Ascending aorta (tissue), 2 donors: Measurements from ENCODE around the gene GBP1. TPM values are rescaled to one million over a fixed set of nuclear protein-coding genes. Genes with fewer than 3 reads are reported as not detected.

Experiments used
- DNase-seq, 2 donors: peaks; one replicate each; pipeline ENCODE4 v3.0.0-alpha.2; 2019; ENCODE audit warnings: low spot score in 2 of 2
- H3K27ac ChIP-seq, 2 donors: fragments of 200-600 bp; sonication (generic); one replicate each; pipeline ENCODE4 v1.5.1; 2016 to 2017; ENCODE audit warnings: mild to moderate bottlenecking in 1 of 2
- H3K27me3 ChIP-seq: fragments of 200-600 bp; sonication (generic); one replicate; pipeline ENCODE4 v1.5.1; 2017
- H3K36me3 ChIP-seq, 2 donors: fragments of 200-600 bp; sonication (generic); one replicate each; pipeline ENCODE4 v1.5.1; 2016
- H3K4me1 ChIP-seq, 2 donors: fragments of 200-600 bp; sonication (generic); one replicate each; pipeline ENCODE4 v1.5.1; 2016 to 2017; ENCODE audit warnings: mild to moderate bottlenecking in 1 of 2
- H3K4me3 ChIP-seq, 2 donors: fragments of 200-600 bp; sonication (generic); one replicate each; pipeline ENCODE4 v1.5.1; 2016 to 2017; ENCODE audit warnings: mild to moderate bottlenecking in 1 of 2
- H3K9me3 ChIP-seq, 2 donors: fragments of 200-600 bp; sonication (generic); one replicate each; pipeline ENCODE4 v1.5.1; 2016
- intact Hi-C: fragments of 100-400 bp; cut with DNase I; formaldehyde crosslinking; loops from one replicate; pipeline ENCODE4 v1.15.1; 2023
- total RNA-seq: library from RNA; depleted of rRNA; stranded (reverse); fragments of >200 nt; gene quantifications from one replicate; pipeline ENCODE4 v1.1.0, GENCODE V29; 2016
- TF ChIP-seq, protein P1 (sequence below), 3 experiments: fragments of 200-600 bp in 2 of 3; fragments of 450-650 bp in 1 of 3; sonication (generic) in 2 of 3; IDR thresholded peaks; one replicate each; pipeline ENCODE4 v1.5.1; 2016 to 2019; ENCODE audit warnings: antibody characterized with exemption in 3 of 3, mild to moderate bottlenecking in 1 of 3, moderate library complexity in 1 of 3

The GBP1 gene
- total RNA-seq, 1 donor from 2014 or later, result 59.7 TPM

DNA sequence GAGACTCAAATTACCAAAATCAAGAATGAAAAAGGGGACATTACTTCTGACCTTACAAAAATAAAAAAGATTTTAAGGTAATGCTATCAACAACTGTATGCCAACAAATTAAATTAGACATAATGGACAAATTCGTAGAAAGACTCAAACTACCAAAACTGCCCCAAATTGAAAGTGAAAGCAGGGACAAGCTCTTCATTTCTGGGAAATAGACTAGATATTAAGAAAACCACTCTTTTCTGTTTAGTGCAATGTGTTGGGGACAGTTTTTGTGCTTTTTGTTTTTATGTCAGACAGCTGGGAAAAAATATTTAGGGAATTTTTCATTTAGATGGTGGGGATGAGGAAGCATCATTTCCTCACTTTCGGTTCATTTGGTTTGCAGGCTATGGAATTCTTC, 4.9 kb upstream of the GBP1 start:
- DNase-seq, result no peak
- H3K36me3 ChIP-seq, result no peaks in the 10 kb centered on the region
- intact Hi-C loops, result no loop called here

DNA sequence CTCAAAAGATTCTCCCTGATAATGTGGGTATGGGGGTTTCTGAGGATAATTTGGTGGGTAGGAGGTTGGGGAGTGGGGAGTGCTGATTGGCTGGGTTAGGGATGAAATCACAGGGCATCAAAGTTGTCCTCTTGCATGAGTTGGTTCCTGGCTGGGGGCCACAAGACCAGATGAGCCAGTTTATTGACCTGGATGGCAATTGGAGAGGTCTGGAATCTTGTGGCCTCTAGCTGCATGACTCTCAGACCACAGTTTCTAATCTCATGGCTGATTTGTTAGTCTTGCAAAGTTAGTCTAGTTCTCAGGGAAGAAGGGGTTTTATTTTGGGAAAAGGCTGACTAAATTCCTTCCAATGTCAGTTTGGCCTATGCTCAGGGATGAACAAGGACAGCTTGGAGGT, 3.3 kb upstream of the GBP1 start:
- no peaks in the 10 kb centered on the region for H3K27me3 ChIP-seq
- H3K9me3 ChIP-seq, result no peaks in the 10 kb centered on the region
- H3K4me1 ChIP-seq, result peaks cover 0 to 8% of the 10 kb centered on the region in 2 donors
- H3K36me3 ChIP-seq, result no peaks in the 10 kb centered on the region
- TF ChIP-seq, protein P1, sequence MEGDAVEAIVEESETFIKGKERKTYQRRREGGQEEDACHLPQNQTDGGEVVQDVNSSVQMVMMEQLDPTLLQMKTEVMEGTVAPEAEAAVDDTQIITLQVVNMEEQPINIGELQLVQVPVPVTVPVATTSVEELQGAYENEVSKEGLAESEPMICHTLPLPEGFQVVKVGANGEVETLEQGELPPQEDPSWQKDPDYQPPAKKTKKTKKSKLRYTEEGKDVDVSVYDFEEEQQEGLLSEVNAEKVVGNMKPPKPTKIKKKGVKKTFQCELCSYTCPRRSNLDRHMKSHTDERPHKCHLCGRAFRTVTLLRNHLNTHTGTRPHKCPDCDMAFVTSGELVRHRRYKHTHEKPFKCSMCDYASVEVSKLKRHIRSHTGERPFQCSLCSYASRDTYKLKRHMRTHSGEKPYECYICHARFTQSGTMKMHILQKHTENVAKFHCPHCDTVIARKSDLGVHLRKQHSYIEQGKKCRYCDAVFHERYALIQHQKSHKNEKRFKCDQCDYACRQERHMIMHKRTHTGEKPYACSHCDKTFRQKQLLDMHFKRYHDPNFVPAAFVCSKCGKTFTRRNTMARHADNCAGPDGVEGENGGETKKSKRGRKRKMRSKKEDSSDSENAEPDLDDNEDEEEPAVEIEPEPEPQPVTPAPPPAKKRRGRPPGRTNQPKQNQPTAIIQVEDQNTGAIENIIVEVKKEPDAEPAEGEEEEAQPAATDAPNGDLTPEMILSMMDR (IDR thresholded peaks at IDR 0.05), result no peak
- H3K27ac ChIP-seq, result no peak overlapping the region
- no peak overlapping the region for H3K4me3 ChIP-seq
- intact Hi-C loops, result no loop called here
- no peak for DNase-seq

More for the DNA sequence above, 4.9 kb upstream of the GBP1 start:
- H3K4me3 ChIP-seq, result peak overlapping the region; percentile 23 to 53
- H3K27me3 ChIP-seq, result no peaks in the 10 kb centered on the region
- peaks cover 0 to 6% of the 10 kb centered on the region in 2 donors for H3K4me1 ChIP-seq
- TF ChIP-seq, protein P1 (IDR thresholded peaks at IDR 0.05), result no peak
- peaks cover 0 to 3% of the 10 kb centered on the region in 2 donors for H3K9me3 ChIP-seq
- no peak overlapping the region for H3K27ac ChIP-seq

DNA sequence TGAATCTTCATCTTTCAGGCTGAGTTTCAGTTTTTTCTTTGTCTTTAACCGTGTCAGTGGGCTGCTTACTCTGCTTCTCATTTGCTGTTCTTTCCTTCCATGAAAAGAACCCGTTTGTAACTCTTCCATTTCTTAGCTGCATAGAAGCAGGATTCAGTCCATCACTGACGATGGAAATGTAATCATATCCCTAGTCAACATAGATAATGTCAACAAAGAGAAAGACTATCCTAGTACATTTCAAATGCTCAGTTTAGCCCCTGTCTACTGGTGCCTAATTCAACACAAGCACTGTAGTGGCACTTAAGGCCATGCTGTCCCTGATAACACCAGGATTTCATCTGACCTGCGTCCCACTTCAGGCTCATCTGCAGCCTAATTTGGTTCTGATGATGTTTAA, 376 bp downstream of the GBP1 start:
- Histone ChIP-seq H3K9me3 (no peaks in the 10 kb centered on the region), H3K36me3 (peaks cover 0 to 8% of the 10 kb centered on the region in 2 donors), H3K27ac (peak overlapping the region; percentile 72 to 85), H3K27me3 (no peaks in the 10 kb centered on the region), H3K4me3 (peak overlapping the region; percentile 54 to 69), H3K4me1 (peaks cover 4 to 26% of the 10 kb centered on the region in 2 donors)
- intact Hi-C loops, result loop anchor here (2.0 kb wide), 1 partner anchor 42 kb away; the partner anchor contains the start of gene GBP3
- DNase-seq, result no peak
- TF ChIP-seq, protein P1 (IDR thresholded peaks at IDR 0.05), result no peak

DNA sequence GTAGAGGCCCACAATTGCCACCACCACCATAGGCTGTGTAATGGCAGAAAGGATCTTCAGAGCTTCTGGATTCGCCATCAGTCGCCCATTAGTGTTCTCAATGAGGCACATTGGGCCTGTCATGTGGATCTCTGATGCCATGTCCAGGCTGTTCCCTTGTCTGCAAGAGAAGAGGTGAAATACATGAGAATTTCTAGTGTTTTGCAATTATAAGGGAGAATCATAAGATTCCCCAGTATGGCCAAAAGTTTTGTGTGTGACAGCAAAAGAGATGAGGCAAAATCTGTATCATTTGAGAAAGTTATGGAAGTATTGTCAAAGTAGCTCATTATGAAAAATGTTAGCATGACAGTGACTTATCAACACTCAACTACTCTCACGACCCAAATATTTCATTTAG, 1.9 kb downstream of the GBP1 start:
- TF ChIP-seq, protein P1 (IDR thresholded peaks at IDR 0.05), result no peak
- DNase-seq, result no peak
- H3K4me3 ChIP-seq, result peak overlapping the region; percentile 54 to 69
- no peaks in the 10 kb centered on the region for H3K27me3 ChIP-seq
- H3K36me3 ChIP-seq, result peaks cover 12 to 22% of the 10 kb centered on the region in 2 donors
- no peaks in the 10 kb centered on the region for H3K9me3 ChIP-seq
- intact Hi-C loops, result no loop called here
- peaks cover 4 to 26% of the 10 kb centered on the region in 2 donors for H3K4me1 ChIP-seq
- H3K27ac ChIP-seq, result peak overlapping the region; percentile 22 to 40

DNA sequence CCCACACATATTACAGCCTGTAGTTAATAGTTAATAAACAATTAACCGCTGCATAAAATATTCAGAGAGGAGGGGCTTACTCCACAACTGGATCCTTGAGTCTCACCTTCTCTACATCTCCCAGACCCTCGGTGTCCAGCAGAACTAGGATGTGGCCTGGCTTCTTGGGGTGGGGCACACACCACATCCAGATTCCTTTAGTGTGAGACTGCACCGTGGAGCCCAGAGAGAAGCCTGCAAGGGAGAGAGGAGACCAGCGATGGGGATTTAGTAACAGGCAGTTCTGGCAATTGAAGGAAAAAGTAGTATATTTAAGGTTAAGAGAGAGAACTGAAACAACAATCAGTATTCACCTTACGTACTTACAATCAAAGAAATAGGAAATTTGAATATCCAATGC, 4.9 kb downstream of the GBP1 start:
- Histone ChIP-seq H3K27ac (no peak overlapping the region), H3K9me3 (no peaks in the 10 kb centered on the region), H3K4me1 (peaks cover 4 to 21% of the 10 kb centered on the region in 2 donors), H3K4me3 (peak overlapping the region in 1 of 2 donors; percentile 4), H3K36me3 (peaks cover 37 to 52% of the 10 kb centered on the region in 2 donors), H3K27me3 (no peaks in the 10 kb centered on the region)
- no peak for DNase-seq
- intact Hi-C loops, result no loop called here
- TF ChIP-seq, protein P1 (IDR thresholded peaks at IDR 0.05), result no peak

DNA sequence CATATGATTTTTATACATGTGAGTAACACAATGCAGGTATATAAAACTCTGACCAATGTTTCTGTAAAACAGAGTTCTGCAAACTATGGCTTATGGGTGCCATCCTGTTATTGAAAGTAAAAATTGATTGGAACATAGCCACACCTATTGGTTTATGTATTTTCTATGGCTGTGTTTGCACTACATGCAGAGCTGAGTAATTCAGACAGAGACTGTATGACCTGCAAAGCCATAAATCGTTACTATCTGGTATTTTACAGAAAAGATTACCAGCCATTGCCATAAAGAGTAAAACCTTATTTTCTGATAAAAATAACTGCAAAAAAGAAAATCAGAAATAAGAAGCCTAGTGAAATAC, 13.1 kb downstream of the GBP1 start:
- Histone ChIP-seq H3K27ac (no peak overlapping the region), H3K36me3 (peaks cover 46 to 53% of the 10 kb centered on the region in 2 donors), H3K4me1 (no peaks in the 10 kb centered on the region), H3K4me3 (no peak overlapping the region), H3K9me3 (no peaks in the 10 kb centered on the region), H3K27me3 (no peaks in the 10 kb centered on the region)
- TF ChIP-seq, protein P1 (IDR thresholded peaks at IDR 0.05), result no peak
- DNase-seq, result no peak
- intact Hi-C loops, result no loop called here
